Left lung (tissue), 10 donors: ENCODE data around the gene NOL11. TPM values are rescaled to one million over a fixed set of nuclear protein-coding genes. Genes with fewer than 3 reads are reported as not detected.

Experiments
- ATAC-seq: fragments of 200-7000 bp; cut with Tn5 transposase; one replicate; pipeline ENCODE4 v1.9.1; 2020; ENCODE audit warnings: moderate library complexity
- DNase-seq, 4 donors: peaks; one replicate each; pipeline ENCODE4 v3.0.0-alpha.2; 2013 to 2020
- H3K27ac ChIP-seq, 2 donors: fragments of 200-600 bp; sonication (generic) in 1 of 2; one replicate each; pipeline versions ENCODE4 v1.5.0 to v1.8.0; 2020 to 2021
- H3K27me3 ChIP-seq, 2 donors: fragments of 200-600 bp; sonication (generic) in 1 of 2; one replicate each; pipeline versions ENCODE4 v1.5.0 to v1.8.0; 2020 to 2021
- H3K36me3 ChIP-seq, 2 donors: fragments of 200-600 bp; sonication (generic) in 1 of 2; one replicate each; pipeline versions ENCODE4 v1.5.0 to v1.8.0; 2020 to 2021
- H3K4me1 ChIP-seq, 2 donors: fragments of 200-600 bp; one replicate each; pipeline ENCODE4 v1.8.0; 2021
- H3K4me3 ChIP-seq, 2 donors: fragments of 200-600 bp; sonication (generic) in 1 of 2; one replicate each; pipeline versions ENCODE4 v1.5.0 to v1.8.0; 2020 to 2021; ENCODE audit warnings: mild to moderate bottlenecking in 1 of 2
- H3K9me3 ChIP-seq, 2 donors: fragments of 200-600 bp; sonication (generic) in 1 of 2; one replicate each; pipeline versions ENCODE4 v1.5.0 to v1.8.0; 2020 to 2021
- intact Hi-C, 2 donors: fragments of 100-400 bp; cut with DNase I; formaldehyde crosslinking; loops; one replicate each; pipeline versions ENCODE4 v1.11.2 to v1.14.2; 2022
- polyA plus RNA-seq, 6 donors: library from polyadenylated mRNA; unstranded; fragments of 120-200 nt; gene quantifications; one replicate each; pipeline ENCODE4 v1.2.1, GENCODE V29; 2013; ENCODE audit not compliant: insufficient read length in 6 of 6
- total RNA-seq, 2 donors: library from RNA; stranded (reverse); fragmentation: NEBNext Ultra II Directional; extraction: Animal tissue kit (Norgen Biotek cat#: 25700); gene quantifications; one replicate each; pipeline ENCODE4 v1.2.1, GENCODE V29; 2021
- TF ChIP-seq, protein P1 (sequence below), 2 donors: fragments of 200-600 bp; sonication (generic) in 1 of 2; IDR thresholded peaks; one replicate each; pipeline versions ENCODE4 v1.5.0 to v1.8.0; 2021; ENCODE audit warnings: antibody characterized with exemption in 2 of 2
- donor health status: DM: no; HTN: yes; CAD: no.
- donor health status: DM: no; HTN: no; CAD: no.

The NOL11 gene
- total and polyA plus RNA-seq, 8 donors: 27.8 to 92.6 (median 81.9) TPM

GRCh38 chr17:67707442-67707841, 10.3 kb upstream of the NOL11 start:
- Histone ChIP-seq H3K4me3 (no peak overlapping the region), H3K36me3 (no peaks in the 10 kb centered on the region), H3K27ac (no peak overlapping the region), H3K9me3 (no peaks in the 10 kb centered on the region), H3K4me1 (no peaks in the 10 kb centered on the region), H3K27me3 (no peaks in the 10 kb centered on the region)
- no peak for DNase-seq
- ATAC-seq: no peak
- TF ChIP-seq, protein P1, sequence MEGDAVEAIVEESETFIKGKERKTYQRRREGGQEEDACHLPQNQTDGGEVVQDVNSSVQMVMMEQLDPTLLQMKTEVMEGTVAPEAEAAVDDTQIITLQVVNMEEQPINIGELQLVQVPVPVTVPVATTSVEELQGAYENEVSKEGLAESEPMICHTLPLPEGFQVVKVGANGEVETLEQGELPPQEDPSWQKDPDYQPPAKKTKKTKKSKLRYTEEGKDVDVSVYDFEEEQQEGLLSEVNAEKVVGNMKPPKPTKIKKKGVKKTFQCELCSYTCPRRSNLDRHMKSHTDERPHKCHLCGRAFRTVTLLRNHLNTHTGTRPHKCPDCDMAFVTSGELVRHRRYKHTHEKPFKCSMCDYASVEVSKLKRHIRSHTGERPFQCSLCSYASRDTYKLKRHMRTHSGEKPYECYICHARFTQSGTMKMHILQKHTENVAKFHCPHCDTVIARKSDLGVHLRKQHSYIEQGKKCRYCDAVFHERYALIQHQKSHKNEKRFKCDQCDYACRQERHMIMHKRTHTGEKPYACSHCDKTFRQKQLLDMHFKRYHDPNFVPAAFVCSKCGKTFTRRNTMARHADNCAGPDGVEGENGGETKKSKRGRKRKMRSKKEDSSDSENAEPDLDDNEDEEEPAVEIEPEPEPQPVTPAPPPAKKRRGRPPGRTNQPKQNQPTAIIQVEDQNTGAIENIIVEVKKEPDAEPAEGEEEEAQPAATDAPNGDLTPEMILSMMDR (IDR thresholded peaks at IDR 0.05): no peak
- intact Hi-C loops: no loop called here

- TF ChIP-seq, protein P1 (IDR thresholded peaks at IDR 0.05): no peak
- intact Hi-C loops: no loop called here
These were observed 9.4 kb upstream of the NOL11 start for GRCh38 chr17:67708378-67708777.

DNA sequence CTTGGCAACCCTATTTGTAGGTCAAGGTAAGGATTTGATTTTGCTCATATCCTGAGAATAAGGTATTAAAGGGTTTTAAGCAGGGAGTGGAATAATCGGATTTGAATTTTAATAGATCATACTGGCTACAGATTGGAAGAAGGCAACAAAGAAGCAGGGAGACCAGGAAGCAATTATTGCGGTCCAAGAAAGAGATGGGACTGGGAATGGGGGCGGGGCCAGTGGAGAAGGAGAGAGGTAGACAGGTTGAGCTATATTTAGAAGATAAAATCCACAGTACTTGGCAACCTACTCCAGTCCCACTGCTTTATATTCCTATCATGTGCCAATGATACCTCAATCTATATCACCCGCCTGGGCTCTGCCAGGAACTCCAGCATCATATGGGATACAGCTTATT, 5.8 kb upstream of the NOL11 start:
- intact Hi-C loops: no loop called here
- H3K27ac ChIP-seq: no peak overlapping the region
- TF ChIP-seq, protein P1 (IDR thresholded peaks at IDR 0.05): no peak
- H3K9me3 ChIP-seq: no peaks in the 10 kb centered on the region
- peaks cover 0 to 2% of the 10 kb centered on the region in 2 donors for H3K4me1 ChIP-seq
- H3K27me3 ChIP-seq: no peaks in the 10 kb centered on the region
- H3K4me3 ChIP-seq: no peak overlapping the region
- no peak for ATAC-seq
- H3K36me3 ChIP-seq: no peaks in the 10 kb centered on the region
- no peak for DNase-seq

More at GRCh38 chr17:67708378-67708777, 9.4 kb upstream of the NOL11 start:
- Histone ChIP-seq H3K4me3 (no peak overlapping the region), H3K36me3 (no peaks in the 10 kb centered on the region), H3K27ac (no peak overlapping the region), H3K4me1 (no peaks in the 10 kb centered on the region), H3K27me3 (no peaks in the 10 kb centered on the region), H3K9me3 (no peaks in the 10 kb centered on the region)
- no peak for ATAC-seq
- no peak for DNase-seq

DNA sequence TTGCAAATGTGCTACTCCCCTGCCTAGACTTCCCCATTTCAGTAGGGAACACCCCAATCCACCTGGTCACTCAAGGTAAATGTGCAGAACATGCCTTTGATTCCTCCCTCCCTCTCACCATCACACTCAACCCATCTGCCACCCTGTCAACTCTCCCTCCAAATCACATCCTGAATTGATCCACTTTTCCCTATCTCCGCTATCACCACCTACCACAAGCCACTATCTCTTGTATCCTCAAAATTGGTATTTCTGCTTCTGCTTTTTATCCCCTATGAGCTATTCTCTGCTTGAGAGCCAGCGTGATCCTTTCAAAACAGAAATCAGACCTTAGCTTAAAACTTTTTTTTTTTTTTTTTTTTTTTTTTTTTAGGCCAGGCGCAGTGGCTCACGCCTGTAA, 5.4 kb upstream of the NOL11 start:
- ATAC-seq (no peak), DNase-seq (no peak)
- H3K27me3 ChIP-seq: no peaks in the 10 kb centered on the region
- H3K27ac ChIP-seq: no peak overlapping the region
- no peaks in the 10 kb centered on the region for H3K36me3 ChIP-seq
- no peak overlapping the region for H3K4me3 ChIP-seq
- intact Hi-C loops: no loop called here
- H3K4me1 ChIP-seq: peaks cover 0 to 6% of the 10 kb centered on the region in 2 donors
- TF ChIP-seq, protein P1 (IDR thresholded peaks at IDR 0.05): no peak
- H3K9me3 ChIP-seq: no peaks in the 10 kb centered on the region

- Histone ChIP-seq H3K4me3 (no peak overlapping the region), H3K27me3 (no peaks in the 10 kb centered on the region), H3K4me1 (peaks cover 0 to 6% of the 10 kb centered on the region in 2 donors), H3K27ac (no peak overlapping the region), H3K36me3 (no peaks in the 10 kb centered on the region), H3K9me3 (no peaks in the 10 kb centered on the region)
- TF ChIP-seq, protein P1 (IDR thresholded peaks at IDR 0.05): no peak
- ATAC-seq (no peak), DNase-seq (no peak)
- intact Hi-C loops: no loop called here
These were observed 4.6 kb upstream of the NOL11 start for GRCh38 chr17:67713169-67713568.
